H9 (cell line): ENCODE results near the gene INPP5A. TPM values are rescaled to one million over a fixed set of nuclear protein-coding genes. Genes with fewer than 3 reads are reported as not detected.

ENCODE experiments used
- DNase-seq: peaks from one replicate; pipeline ENCODE4 v3.0.0-alpha.2; 2017
- H2AFZ ChIP-seq: one replicate; pipeline ENCODE4 v1.6.1; 2013; ENCODE audit warnings: mild to moderate bottlenecking, low read length, control low read depth, moderate library complexity
- H2AK5ac ChIP-seq: 2 replicates; pipeline ENCODE4 v1.6.1; 2013; ENCODE audit warnings: low read length, control low read depth, mixed read lengths; ENCODE audit not compliant: insufficient read length
- H2BK120ac ChIP-seq: one replicate; pipeline ENCODE4 v1.6.1; 2013; ENCODE audit warnings: low read depth, mild to moderate bottlenecking, low read length, control low read depth, inconsistent platforms; ENCODE audit not compliant: poor library complexity, severe bottlenecking
- H2BK12ac ChIP-seq: 2 replicates; pipeline ENCODE4 v1.6.1; 2013; ENCODE audit warnings: low read length, control low read depth, mixed read lengths, low read depth; ENCODE audit not compliant: insufficient read length
- H2BK15ac ChIP-seq: 2 replicates; pipeline ENCODE4 v1.6.1; 2013; ENCODE audit warnings: low read depth, low read length, control low read depth
- H2BK20ac ChIP-seq: one replicate; pipeline ENCODE4 v1.6.1; 2013; ENCODE audit warnings: low read depth, mild to moderate bottlenecking, low read length, control low read depth, inconsistent platforms; ENCODE audit not compliant: poor library complexity, severe bottlenecking
- H2BK5ac ChIP-seq: 2 replicates; pipeline ENCODE4 v1.6.1; 2013; ENCODE audit warnings: low read length, control low read depth, mixed read lengths; ENCODE audit not compliant: insufficient read length
- H3K14ac ChIP-seq: 2 replicates; pipeline ENCODE4 v1.6.1; 2013; ENCODE audit warnings: low read length, control low read depth; ENCODE audit not compliant: insufficient read depth
- H3K18ac ChIP-seq: 2 replicates; pipeline ENCODE4 v1.6.1; 2013; ENCODE audit warnings: low read depth, mild to moderate bottlenecking, mixed read lengths, low read length, control low read depth; ENCODE audit not compliant: insufficient read length
- H3K23ac ChIP-seq: 2 replicates; pipeline ENCODE4 v1.6.1; 2013; ENCODE audit warnings: low read length, control low read depth, mixed read lengths, low read depth; ENCODE audit not compliant: insufficient read length
- H3K23me2 ChIP-seq: 2 replicates; pipeline ENCODE4 v1.6.1; 2013; ENCODE audit warnings: low read depth, mild to moderate bottlenecking, mixed read lengths, low read length, control low read depth; ENCODE audit not compliant: insufficient read length, poor library complexity, severe bottlenecking
- H3K27ac ChIP-seq: 2 replicates; pipeline ENCODE4 v1.5.1; 2013; ENCODE audit warnings: low read length, control low read depth, mixed read lengths, low read depth; ENCODE audit not compliant: insufficient read length
- H3K27me3 ChIP-seq: 2 replicates; pipeline ENCODE4 v1.6.1; 2013; ENCODE audit warnings: low read length, control low read depth, inconsistent platforms; ENCODE audit not compliant: insufficient read depth
- H3K4ac ChIP-seq: 2 replicates; pipeline ENCODE4 v1.6.1; 2013; ENCODE audit warnings: low read depth, mild to moderate bottlenecking, control low read depth, inconsistent platforms, low read length, moderate library complexity
- H3K4me1 ChIP-seq: 2 replicates; pipeline ENCODE4 v1.6.1; 2013; ENCODE audit warnings: low read length, control low read depth, inconsistent platforms; ENCODE audit not compliant: insufficient read depth
- H3K4me2 ChIP-seq: 2 replicates; pipeline ENCODE4 v1.6.1; 2013; ENCODE audit warnings: low read length, control low read depth, mixed read lengths; ENCODE audit not compliant: insufficient read length, insufficient read depth
- H3K56ac ChIP-seq: 2 replicates; pipeline ENCODE4 v1.6.1; 2013; ENCODE audit warnings: low read depth, mild to moderate bottlenecking, mixed read lengths, low read length, control low read depth; ENCODE audit not compliant: insufficient read length
- H3K79me1 ChIP-seq: 2 replicates; pipeline ENCODE4 v1.6.1; 2013; ENCODE audit warnings: low read depth, mild to moderate bottlenecking, moderate library complexity, low read length, control low read depth, inconsistent platforms; ENCODE audit not compliant: insufficient read depth, poor library complexity, severe bottlenecking
- H3K79me2 ChIP-seq: 2 replicates; pipeline ENCODE4 v1.6.1; 2013; ENCODE audit warnings: low read length, control low read depth, inconsistent platforms; ENCODE audit not compliant: insufficient read depth
- H3K9ac ChIP-seq: 2 replicates; pipeline ENCODE4 v1.6.1; 2013; ENCODE audit warnings: low read length, control low read depth, mixed read lengths; ENCODE audit not compliant: insufficient read length; ENCODE audit errors: extremely low read depth
- H3K9me3 ChIP-seq: one replicate; pipeline ENCODE4 v1.6.1; 2013; ENCODE audit warnings: low read depth, low read length, inconsistent platforms; ENCODE audit not compliant: control insufficient read depth
- H3T11ph ChIP-seq: one replicate; pipeline ENCODE4 v1.6.1; 2013; ENCODE audit warnings: mild to moderate bottlenecking, low read length, control low read depth, inconsistent platforms
- H4K20me1 ChIP-seq: one replicate; pipeline ENCODE4 v1.6.1; 2013; ENCODE audit not compliant: control insufficient read depth, insufficient read length, insufficient read depth
- H4K5ac ChIP-seq: 2 replicates; pipeline ENCODE4 v1.6.1; 2013; ENCODE audit warnings: low read depth, mild to moderate bottlenecking, mixed read lengths, low read length, control low read depth; ENCODE audit not compliant: insufficient read length
- H4K8ac ChIP-seq: replicated peaks from 2 replicates; pipeline ENCODE4 v1.6.1; 2013; ENCODE audit warnings: low read length, control low read depth, mixed read lengths, low read depth; ENCODE audit not compliant: insufficient read length
- H4K91ac ChIP-seq: 2 replicates; pipeline ENCODE4 v1.6.1; 2013; ENCODE audit warnings: low read depth, mild to moderate bottlenecking, moderate library complexity, mixed read lengths, low read length, control low read depth; ENCODE audit not compliant: insufficient read length
- H3K27ac Mint-ChIP-seq, 3 experiments: 2 replicates in 2 of 3; 3 replicates in 1 of 3; pipeline ENCODE4 v1.8.0; 2020 to 2021; ENCODE audit warnings: mixed read lengths in 3 of 3, mild to moderate bottlenecking in 1 of 3, moderate library complexity in 1 of 3
- H3K27me3 Mint-ChIP-seq: 2 replicates; pipeline ENCODE4 v1.8.0; 2021; ENCODE audit warnings: low read depth, mild to moderate bottlenecking, moderate library complexity, mixed read lengths
- H3K36me3 Mint-ChIP-seq, 3 experiments: 2 replicates in 2 of 3; 3 replicates in 1 of 3; pipeline ENCODE4 v1.8.0; 2020 to 2021; ENCODE audit warnings: low read depth in 3 of 3, mixed read lengths in 3 of 3; ENCODE audit not compliant: insufficient read depth in 1 of 3
- H3K4me1 Mint-ChIP-seq, 2 experiments: 2 replicates each; pipeline ENCODE4 v1.8.0; 2020; ENCODE audit warnings: mixed read lengths in 2 of 2
- H3K4me3 Mint-ChIP-seq, 2 experiments: 2 replicates in 1 of 2; 3 replicates in 1 of 2; pipeline ENCODE4 v1.8.0; 2020 to 2021; ENCODE audit warnings: mild to moderate bottlenecking in 2 of 2, mixed read lengths in 2 of 2, moderate library complexity in 1 of 2
- H3K9me3 Mint-ChIP-seq, 2 experiments: 2 replicates in 1 of 2; 3 replicates in 1 of 2; pipeline ENCODE4 v1.8.0; 2020; ENCODE audit warnings: mild to moderate bottlenecking in 2 of 2, mixed read lengths in 2 of 2, moderate library complexity in 1 of 2
- CTCF ChIP-seq: fragments of 200-600 bp; sonication (generic); conservative IDR thresholded peaks from 3 replicates; pipeline ENCODE4 v1.8.0; 2021; ENCODE audit warnings: antibody characterized with exemption, mild to moderate bottlenecking
- WGBS: extraction: QIAGEN DNeasy Blood & Tissue Kit; methylation state at CpG from one replicate; pipeline ENCODE4 v1.1.7; 2013; ENCODE audit warnings: missing lambda C conversion rate, low lambda C conversion rate, mixed read lengths; ENCODE audit not compliant: insufficient read length; ENCODE audit errors: extremely low coverage; 5-methylcytosine and 5-hydroxymethylcytosine counted together
- total RNA-seq: library from RNA; stranded (reverse); gene quantifications from 2 replicates; pipeline ENCODE4 v1.2.1, GENCODE V29; 2021

The INPP5A gene
- total RNA-seq, 1 experiment from 2014 or later, result 17.7 TPM

GRCh38 chr10:132488231-132488821 is 49.3 kb upstream of the INPP5A start:
- Histone ChIP-seq H2BK120ac (no peak overlapping the region), H4K8ac (no peak overlapping the region), H4K5ac (no peak overlapping the region), H3K23me2 (no peaks in the 10 kb centered on the region), H2AK5ac (no peak overlapping the region), H3K27me3 (no peaks in the 10 kb centered on the region), H3K14ac (no peak overlapping the region; the same call in 1 of the 2 replicates), H3K4me2 (no peak overlapping the region), H2BK12ac (no peak overlapping the region), H3K79me1 (no peaks in the 10 kb centered on the region), H3K79me2 (no peaks in the 10 kb centered on the region), H3K9me3 (no peaks in the 10 kb centered on the region), H2AFZ (no peak overlapping the region), H3K27ac (no peak overlapping the region), H3K56ac (no peak overlapping the region), H4K91ac (no peak overlapping the region), H3K23ac (no peak overlapping the region), H3K18ac (no peak overlapping the region), H4K20me1 (no peaks in the 10 kb centered on the region), H2BK5ac (no peak overlapping the region), H3K9ac (no peak overlapping the region), H2BK15ac (no peak overlapping the region), H2BK20ac (no peak overlapping the region), H3T11ph (no peak overlapping the region), H3K4ac (no peak overlapping the region), H3K4me1 (no peaks in the 10 kb centered on the region)
- H3K36me3 Mint-ChIP-seq, result no peaks in the 10 kb centered on the region; a peak in 1 of 7 replicates
- peaks cover 3 to 6% of the 10 kb centered on the region in 2 experiments; a peak in 2 of 5 replicates for H3K9me3 Mint-ChIP-seq
- H3K27ac Mint-ChIP-seq, result peak overlapping the region in 1 of 3 experiments; percentile 62; a peak in 1 of 7 replicates
- no peak for DNase-seq
- H3K27me3 Mint-ChIP-seq, result peaks cover 25% of the 10 kb centered on the region
- H3K4me3 Mint-ChIP-seq, result no peak overlapping the region
- WGBS, result no CpG with 5 or more reads among the region's 16 CpGs
- TF ChIP-seq CTCF, result no peak
- no peaks in the 10 kb centered on the region for H3K4me1 Mint-ChIP-seq
